Adrenal gland (tissue), 12 donors: ENCODE data around the gene NMNAT1. TPM values are rescaled to one million over a fixed set of nuclear protein-coding genes. Genes with fewer than 3 reads are reported as not detected.

ENCODE experiments used
- DNase-seq, 7 donors: peaks; one replicate each; pipeline ENCODE4 v3.0.0-alpha.2; 2019 to 2020
- H3K27ac ChIP-seq, 5 donors: fragments of 200-600 bp; sonication (generic) in 4 of 5; 1 replicate in 3 of 5; 2 replicates in 2 of 5; pipeline versions ENCODE4 v1.5.1 to v1.8.0; 2016 to 2020; ENCODE audit warnings: mild to moderate bottlenecking in 1 of 5
- H3K27me3 ChIP-seq: fragments of 200-600 bp; 2 replicates; pipeline ENCODE4 v1.8.0; 2021
- H3K36me3 ChIP-seq, 2 donors: fragments of 200-600 bp; replicated peaks in 1 of 2; 1 replicate in 1 of 2; 2 replicates in 1 of 2; pipeline versions ENCODE4 v1.5.1 to v1.8.0; 2018 to 2022
- H3K4me1 ChIP-seq, 2 donors: fragments of 200-600 bp; replicated peaks in 1 of 2; 1 replicate in 1 of 2; 2 replicates in 1 of 2; pipeline versions ENCODE4 v1.5.1 to v1.8.0; 2018 to 2021
- H3K4me3 ChIP-seq, 4 donors: fragments of 200-600 bp; sonication (generic) in 3 of 4; one replicate each; pipeline ENCODE4 v1.5.1; 2016 to 2018
- H3K9me3 ChIP-seq, 3 donors: fragments of 200-600 bp; sonication (generic) in 1 of 3; replicated peaks in 1 of 3; 1 replicate in 2 of 3; 2 replicates in 1 of 3; pipeline versions ENCODE4 v1.5.1 to v1.8.0; 2016 to 2021
- CTCF ChIP-seq, 6 experiments: fragments of 450-650 bp in 4 of 6; fragments of 200-600 bp in 2 of 6; sonication (generic) in 1 of 6; IDR thresholded peaks; 1 replicate in 5 of 6; 2 replicates in 1 of 6; pipeline versions ENCODE4 v1.5.1 to v1.8.0; 2016 to 2021; ENCODE audit warnings: antibody characterized with exemption in 6 of 6, mild to moderate bottlenecking in 2 of 6, moderate library complexity in 1 of 6
- POLR2A ChIP-seq, 2 donors: fragments of 450-650 bp; IDR thresholded peaks; one replicate each; pipeline ENCODE4 v1.6.1; 2017; ENCODE audit warnings: antibody characterized with exemption in 2 of 2, mild to moderate bottlenecking in 2 of 2, moderate library complexity in 1 of 2
- WGBS, 4 donors: extraction: QIAGEN DNeasy Blood & Tissue Kit in 2 of 4; methylation state at CpG; one replicate each; pipeline versions ENCODE4 v1.1.5 to v1.1.7; 2013 to 2017; 5-methylcytosine and 5-hydroxymethylcytosine counted together
- intact Hi-C, 2 donors: fragments of 100-400 bp; cut with DNase I; formaldehyde crosslinking; loops; one replicate each; pipeline versions ENCODE4 v1.14.1 to v1.15.0; 2022 to 2023
- polyA plus RNA-seq, 3 donors: library from polyadenylated mRNA; stranded (reverse); fragments of 200-250 nt in 2 of 3; fragments of 350-450 nt in 1 of 3; fragmentation: Illumina TruSeq in 1 of 3; extraction: RNeasy Lipid Tissue Mini Kit (QIAGEN cat#74804) in 1 of 3; gene quantifications; one replicate each; pipeline ENCODE4 v1.2.3, GENCODE V29; 2013 to 2014
- total RNA-seq, 9 donors: library from RNA; depleted of rRNA in 4 of 9; stranded (reverse); fragments of >200 nt in 4 of 9; fragments of 120-200 nt in 1 of 9; fragmentation: NEBNext Ultra II Directional in 1 of 9; extraction: Animal tissue kit (Norgen Biotek cat#: 25700) in 1 of 9; gene quantifications; one replicate each; pipeline versions ENCODE4 v1.1.0 to v1.2.4, GENCODE V29; 2013 to 2023
- donor health status: healthy with polysubstance abuse.
- donor health status: Bipolar disorder and iron deficiency.
- donor health status: DM: yes; HTN: yes; CAD: no.
- donor health status: DM: no; HTN: no; CAD: no.
- donor health status: DM: no; HTN: no; CAD: no.
- donor health status: DM: yes; HTN: yes; CAD: no.

Gene NMNAT1
- total and polyA plus RNA-seq, 12 donors: 5.6 to 27.1 (median 11.7) TPM

- Histone ChIP-seq H3K4me1 (no peaks in the 10 kb centered on the region), H3K9me3 (no peaks in the 10 kb centered on the region), H3K36me3 (peaks cover 0 to 24% of the 10 kb centered on the region in 2 donors), H3K27ac (no peak overlapping the region), H3K4me3 (no peak overlapping the region), H3K27me3 (no peaks in the 10 kb centered on the region)
- no peak for DNase-seq
- intact Hi-C loops: no loop called here
- 79 to 91% (median 90%) methylated on average over 5 of the region's 5 CpGs for WGBS, 4 donors
- TF ChIP-seq POLR2A (IDR thresholded peaks at IDR 0.05) (no peak), CTCF (IDR thresholded peaks at IDR 0.05) (no peak)
Observed at GRCh38 chr1:9984253-9984652, 41.0 kb downstream of the NMNAT1 start.

- TF ChIP-seq POLR2A (IDR thresholded peaks at IDR 0.05) (no peak), CTCF (IDR thresholded peaks at IDR 0.05) (no peak)
- intact Hi-C loops: no loop called here
- no peak overlapping the region for H3K27ac ChIP-seq
- no peaks in the 10 kb centered on the region for H3K27me3 ChIP-seq
- H3K9me3 ChIP-seq: no peaks in the 10 kb centered on the region
- H3K4me3 ChIP-seq: no peak overlapping the region
- H3K4me1 ChIP-seq: peaks cover 0 to under 1% of the 10 kb centered on the region in 2 donors
- DNase-seq: no peak
- 60 to 72% (median 65%) methylated on average over 6 of the region's 6 CpGs for WGBS, 4 donors
- peaks cover 0 to 24% of the 10 kb centered on the region in 2 donors for H3K36me3 ChIP-seq
Observed at GRCh38 chr1:9985001-9985400, 41.7 kb downstream of the NMNAT1 start.

- Histone ChIP-seq H3K4me3 (no peak overlapping the region), H3K9me3 (no peaks in the 10 kb centered on the region), H3K27ac (peak overlapping the region in 1 of 5 donors; percentile 27), H3K27me3 (no peaks in the 10 kb centered on the region), H3K4me1 (peaks cover 8 to 18% of the 10 kb centered on the region in 2 donors), H3K36me3 (no peaks in the 10 kb centered on the region)
- TF ChIP-seq POLR2A (IDR thresholded peaks at IDR 0.05): no peak
- no peak for TF ChIP-seq CTCF (IDR thresholded peaks at IDR 0.05)
- intact Hi-C loops: no loop called here
- WGBS, 4 donors: 87 to 96% (median 93%) methylated on average over 4 to 5 of the region's 5 CpGs
- DNase-seq: no peak
Observed at GRCh38 chr1:9989773-9990172, 46.5 kb downstream of the NMNAT1 start.

- Histone ChIP-seq H3K4me1 (peaks cover 8 to 18% of the 10 kb centered on the region in 2 donors), H3K9me3 (no peaks in the 10 kb centered on the region), H3K27me3 (no peaks in the 10 kb centered on the region), H3K27ac (peak overlapping the region in 1 of 5 donors; percentile 45), H3K4me3 (no peak overlapping the region), H3K36me3 (no peaks in the 10 kb centered on the region)
- intact Hi-C loops: no loop called here
- WGBS, 4 donors: 22 to 39% (median 30%) methylated on average over 2 of the region's 2 CpGs
- no peak for TF ChIP-seq CTCF (IDR thresholded peaks at IDR 0.05)
- TF ChIP-seq POLR2A (IDR thresholded peaks at IDR 0.05): no peak
- DNase-seq: peak; percentile 25 to 72 (median 53)
Observed at GRCh38 chr1:9990944-9991343, 47.7 kb downstream of the NMNAT1 start.
